Dermis blood vessel endothelial cell (primary cell): ENCODE results near the gene FOXN3. TPM values are rescaled to one million over a fixed set of nuclear protein-coding genes. Genes with fewer than 3 reads are reported as not detected.
A peak's percentile ranks its signal among the peaks of the same experiment; 100 is the strongest.

ENCODE experiments used
- DNase-seq: peaks from one replicate; pipeline ENCODE4 v3.0.0; 2010
- total RNA-seq: library from RNA; depleted of rRNA; stranded (reverse); fragments of >200 nt; gene quantifications from 2 replicates; pipeline ENCODE4 v1.2.3, GENCODE V29; 2014

The FOXN3 gene
- 25.9 and 39.5 TPM in 2 replicates for total RNA-seq

- peak; percentile 94 for DNase-seq
These were observed at the start of gene FOXN3 for GRCh38 chr14:89417091-89417464. Gene FOXN3 (minus strand): TSS chr14:89417233. CDS start chr14:89412476, 4,757 bp downstream.

GRCh38 chr14:89466484-89466883 is 49.5 kb upstream of the FOXN3 start:
- DNase-seq = no peak

DNA sequence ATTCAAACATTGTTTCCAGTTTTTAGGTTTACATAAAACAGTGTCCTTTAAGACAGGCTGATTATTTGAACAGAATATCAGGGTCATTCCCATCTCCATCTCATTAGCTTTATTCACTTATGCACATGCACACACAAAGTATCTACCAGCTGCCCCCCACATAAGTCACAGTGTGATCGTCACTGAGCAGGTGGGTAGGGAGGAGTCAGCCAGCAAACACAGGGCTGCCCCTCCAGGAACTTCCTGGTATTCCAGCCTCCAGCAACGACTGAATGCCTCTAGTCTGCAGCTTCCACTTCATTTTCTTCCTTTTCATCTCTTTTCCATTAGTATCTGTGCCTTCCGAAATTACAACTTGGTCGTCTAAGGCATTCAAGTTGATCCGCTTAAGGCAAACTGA is 48.8 kb upstream of the FOXN3 start:
- no peak for DNase-seq

DNA sequence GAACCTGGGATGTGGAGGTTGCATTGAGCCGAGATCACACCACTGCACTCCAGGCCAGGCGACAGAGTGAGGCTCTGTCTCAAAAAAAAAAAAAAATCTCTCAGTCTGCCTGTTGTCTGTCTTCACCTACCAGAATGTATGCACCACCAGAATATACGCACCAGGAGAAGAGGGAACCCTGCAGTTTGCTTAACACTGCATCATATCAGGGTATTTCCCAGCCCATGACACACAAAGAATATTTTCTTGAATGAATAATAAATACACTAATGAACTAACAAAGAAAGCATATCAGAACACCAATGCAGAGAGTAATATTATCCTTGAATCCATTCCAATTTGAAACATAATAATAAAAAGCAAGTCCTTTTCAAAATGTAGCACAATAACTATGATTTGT is 44.2 kb upstream of the FOXN3 start:
- no peak for DNase-seq

- no peak for DNase-seq
These were observed 41.8 kb upstream of the FOXN3 start for GRCh38 chr14:89458713-89459420.

- DNase-seq = no peak
These were observed 40.0 kb upstream of the FOXN3 start for GRCh38 chr14:89457007-89457406.

GRCh38 chr14:89455412-89455811 is 38.4 kb upstream of the FOXN3 start:
- no peak for DNase-seq

- DNase-seq = no peak
These were observed 38.0 kb upstream of the FOXN3 start for GRCh38 chr14:89454996-89455395.

DNA sequence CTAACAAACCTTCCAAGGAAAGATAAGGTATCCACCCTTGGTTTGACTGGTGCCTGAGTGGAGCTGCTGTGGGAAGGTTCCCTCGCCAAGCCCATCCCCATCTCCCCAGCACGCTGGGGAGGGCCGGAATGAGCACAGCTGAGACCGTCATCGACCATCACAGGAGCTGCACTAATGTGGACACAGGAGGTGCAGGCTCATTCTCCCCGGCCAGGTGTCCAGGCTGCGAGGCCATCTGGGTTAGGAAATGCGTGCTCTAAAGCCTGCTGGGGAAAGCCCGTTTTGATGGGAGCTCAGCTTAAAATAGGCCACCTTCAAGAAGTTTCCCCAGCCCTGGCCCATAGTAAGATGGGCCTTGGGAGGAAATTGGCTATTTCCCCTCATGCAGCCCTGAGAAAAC is 35.2 kb upstream of the FOXN3 start:
- DNase-seq = no peak

DNA sequence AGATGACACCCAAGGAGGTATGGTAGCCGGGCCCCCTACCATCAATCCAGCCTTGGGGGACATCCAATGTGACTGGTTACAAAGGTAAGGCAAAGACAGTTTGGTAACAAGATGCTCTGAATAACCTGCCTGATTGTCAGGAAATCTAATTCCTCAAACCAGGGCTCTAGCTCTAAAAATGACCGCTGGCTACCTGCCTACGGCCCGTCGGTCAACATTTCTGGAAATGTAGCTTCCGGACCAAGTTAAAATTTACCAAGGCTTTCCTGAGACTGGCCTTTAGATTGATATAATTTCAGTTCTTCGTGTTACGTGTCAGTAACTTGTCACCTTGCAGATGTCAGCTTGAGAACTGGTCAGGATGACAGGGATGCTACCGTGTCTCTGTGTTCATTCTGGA is 34.2 kb upstream of the FOXN3 start:
- no peak for DNase-seq

DNA sequence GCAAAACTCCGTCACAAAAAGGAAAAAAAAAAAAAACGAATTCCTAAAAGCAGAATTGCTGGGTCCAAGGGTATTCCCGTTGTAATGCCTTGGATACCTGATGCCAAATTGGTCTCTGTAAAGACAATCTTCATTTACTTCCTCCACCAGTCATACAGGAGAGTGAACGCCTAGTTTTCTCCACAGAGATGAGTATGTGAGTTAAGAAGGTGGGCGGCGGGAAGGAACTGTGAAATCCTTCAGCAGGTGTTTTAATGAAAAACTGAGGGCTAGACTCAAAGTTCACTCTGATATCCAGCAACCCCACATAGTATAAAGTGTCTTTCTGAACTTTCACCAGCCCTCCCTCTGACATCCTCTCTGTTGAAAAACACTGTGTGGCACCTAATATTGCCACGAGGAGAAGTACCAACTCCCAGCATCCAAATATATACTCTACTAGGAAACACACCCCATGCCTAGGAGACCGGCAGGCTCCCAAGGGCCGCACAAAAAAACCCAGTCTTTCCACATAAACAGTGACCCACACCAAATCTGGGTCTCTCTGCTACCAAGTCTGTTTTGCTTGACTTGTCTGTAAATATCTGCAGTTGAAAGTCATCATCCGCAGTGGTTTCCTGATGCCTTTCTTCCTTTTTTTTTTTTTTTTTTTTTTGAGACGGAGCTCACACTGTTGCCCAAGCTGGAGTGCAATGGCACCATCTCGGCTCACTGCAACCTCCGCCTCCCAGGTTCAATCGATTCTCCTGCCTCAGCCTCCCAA is 30.3 kb upstream of the FOXN3 start:
- no peak for DNase-seq

DNA sequence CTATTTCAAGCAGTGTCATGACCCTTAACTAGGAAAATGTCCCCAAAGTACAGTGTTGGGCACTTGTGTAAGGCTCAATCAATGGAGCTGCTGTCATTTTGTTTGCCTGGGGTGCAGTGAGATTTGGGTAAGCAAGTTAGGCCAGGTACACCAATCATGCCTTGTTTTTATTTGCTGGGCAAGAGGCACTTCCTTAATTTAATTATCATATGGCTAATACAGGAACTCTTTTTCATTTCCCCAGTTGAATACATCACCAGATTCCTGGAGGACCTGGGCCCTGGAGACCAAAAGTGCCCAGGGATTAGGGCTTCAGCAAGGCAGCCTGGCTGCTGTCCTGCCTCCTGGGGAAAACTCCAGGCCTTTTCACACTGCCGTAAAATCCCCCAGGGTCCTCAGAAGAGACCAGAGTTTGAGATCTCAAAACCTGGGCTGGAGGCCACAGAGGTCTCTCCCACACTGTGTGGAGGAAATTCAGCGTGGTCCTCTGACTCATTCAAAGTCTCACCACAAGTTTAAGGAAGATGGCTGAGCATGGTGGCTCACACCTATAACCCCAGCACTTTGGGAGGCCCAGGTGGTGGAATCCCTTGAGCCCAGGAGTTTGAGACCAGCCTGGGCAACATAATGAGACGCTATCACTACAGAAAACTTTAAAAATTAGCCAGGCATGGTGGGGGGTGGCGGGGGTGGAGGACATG is 28.4 kb upstream of the FOXN3 start:
- peak; percentile 47 for DNase-seq

GRCh38 chr14:89444516-89445125 is 27.6 kb upstream of the FOXN3 start:
- no peak for DNase-seq

DNA sequence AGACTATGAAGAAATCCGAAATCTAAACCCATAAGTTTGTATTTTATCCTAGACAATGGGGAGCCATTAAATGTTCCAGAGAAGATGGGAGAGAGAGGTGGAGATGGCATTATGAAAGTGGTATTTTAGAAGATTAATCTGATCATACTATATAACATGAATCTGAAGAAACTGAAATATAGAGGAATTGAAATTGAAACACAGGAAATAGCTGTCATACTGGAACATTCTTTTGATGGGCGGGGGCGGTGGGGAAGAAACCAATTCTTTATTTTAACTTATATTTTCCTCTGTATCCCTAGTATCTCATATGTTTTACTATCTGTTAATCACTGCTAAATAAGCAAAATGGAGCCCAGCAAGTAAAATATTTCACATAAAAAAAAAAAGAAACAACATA is 27.0 kb upstream of the FOXN3 start:
- DNase-seq = peak; percentile 45

- peak; percentile 58 for DNase-seq
These were observed 26.1 kb upstream of the FOXN3 start for GRCh38 chr14:89443042-89443629.

DNA sequence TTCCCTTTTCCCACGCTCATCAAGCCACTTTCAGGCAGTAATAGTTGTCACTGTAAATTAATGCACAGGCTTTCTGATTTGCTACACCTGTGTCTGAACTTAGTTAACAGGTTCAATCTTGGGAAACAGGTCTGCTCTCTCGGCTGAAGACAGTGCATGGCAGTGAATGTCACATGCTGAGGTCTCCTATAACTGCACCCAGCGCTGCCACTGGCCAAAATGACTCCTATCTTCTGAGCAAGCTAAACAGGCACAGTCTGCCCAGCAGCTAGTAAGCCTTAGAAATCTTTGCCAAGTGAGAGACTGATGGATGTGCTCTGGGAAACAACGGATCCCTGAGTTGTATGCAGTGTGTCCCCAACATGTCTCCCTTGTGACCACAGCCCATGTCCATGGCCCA is 25.2 kb upstream of the FOXN3 start:
- no peak for DNase-seq

GRCh38 chr14:89440986-89441909 is 24.2 kb upstream of the FOXN3 start:
- no peak for DNase-seq

DNA sequence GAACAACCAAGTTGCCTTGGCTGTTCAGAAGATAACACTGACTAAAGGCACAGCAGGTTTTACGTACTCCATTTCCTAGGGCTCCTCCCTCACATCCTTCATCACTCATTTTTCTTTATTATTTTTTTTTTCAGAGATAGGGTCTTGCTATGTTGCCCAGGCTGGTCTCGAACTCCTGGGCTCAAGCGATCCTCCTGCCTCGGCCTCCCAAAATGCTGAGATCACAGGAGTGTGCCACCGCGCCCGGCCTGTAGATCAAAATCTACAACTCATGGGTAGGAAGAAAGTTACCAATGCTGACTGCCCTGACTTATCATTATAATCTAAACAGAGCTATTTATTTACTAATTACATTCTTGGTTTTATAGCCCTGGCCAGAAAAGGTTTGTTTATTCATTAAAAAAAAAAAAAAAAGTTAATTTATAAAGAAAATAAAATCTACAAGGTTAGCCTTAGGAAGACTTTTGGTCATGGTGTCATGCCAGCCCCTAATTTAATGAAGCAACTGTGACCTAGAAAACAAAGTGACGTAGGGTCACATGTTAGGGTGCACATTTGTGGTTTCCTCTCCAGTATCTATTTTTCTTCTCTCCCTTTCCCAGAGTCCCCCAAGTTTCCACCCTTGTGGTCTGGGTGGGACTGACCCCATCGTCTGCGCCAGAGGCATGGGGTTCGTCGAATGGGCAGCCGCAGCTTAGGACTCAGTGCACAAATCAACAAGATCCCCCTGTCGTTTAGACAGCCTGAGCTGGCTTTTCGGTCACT is 19.0 kb upstream of the FOXN3 start:
- DNase-seq = no peak

DNA sequence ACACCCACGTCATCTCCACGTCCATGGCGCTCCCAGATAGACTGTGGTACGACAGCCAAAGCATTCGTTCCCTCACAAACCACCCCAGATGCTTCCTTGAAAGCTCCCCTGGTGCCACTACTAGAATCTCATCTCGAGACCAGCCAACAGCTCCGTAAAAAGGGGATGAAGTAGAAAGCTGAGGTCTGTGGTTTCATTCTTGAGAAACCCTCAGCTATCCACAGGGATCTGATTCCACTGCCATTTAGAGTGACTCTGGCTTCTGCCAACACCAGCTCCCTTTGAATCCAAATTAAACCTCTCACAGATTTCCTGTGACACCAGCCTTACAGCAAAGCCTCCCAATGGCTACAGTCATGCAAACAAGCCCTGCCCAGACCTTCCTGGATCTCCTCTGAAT is 18.5 kb upstream of the FOXN3 start:
- DNase-seq = no peak

- no peak for DNase-seq
These were observed 15.2 kb upstream of the FOXN3 start for GRCh38 chr14:89432226-89432625.
